Endodermal cell (in vitro differentiated cells): ENCODE measurements around the gene S100A11. TPM values are rescaled to one million over a fixed set of nuclear protein-coding genes. Genes with fewer than 3 reads are reported as not detected.

Experiments used
- DNase-seq: peaks from one replicate; pipeline ENCODE4 v3.0.0-alpha.2; 2017
- H3K27ac ChIP-seq: 2 replicates; pipeline ENCODE4 v1.5.1; 2013; ENCODE audit warnings: mild to moderate bottlenecking, low read depth, low read length, moderate library complexity
- H3K27me3 ChIP-seq: 2 replicates; pipeline ENCODE4 v1.6.1; 2013; ENCODE audit warnings: mild to moderate bottlenecking, low read length, moderate library complexity; ENCODE audit not compliant: insufficient read depth, control insufficient read depth, poor library complexity, severe bottlenecking
- H3K36me3 ChIP-seq: 2 replicates; pipeline ENCODE4 v1.7.0; 2013; ENCODE audit warnings: mild to moderate bottlenecking, low read length, moderate library complexity; ENCODE audit not compliant: control insufficient read depth, insufficient read depth
- H3K4me1 ChIP-seq: one replicate; pipeline ENCODE4 v1.7.0; 2013; ENCODE audit warnings: low read length; ENCODE audit not compliant: control insufficient read depth, insufficient read depth
- H3K4me3 ChIP-seq: 2 replicates; pipeline ENCODE4 v1.5.1; 2013; ENCODE audit warnings: mild to moderate bottlenecking, low read length, moderate library complexity
- H3K9ac ChIP-seq: 2 replicates; pipeline ENCODE4 v1.6.1; 2013; ENCODE audit warnings: mild to moderate bottlenecking, low read length, moderate library complexity; ENCODE audit not compliant: poor library complexity, severe bottlenecking; ENCODE audit errors: extremely low read depth
- H3K9me3 ChIP-seq: 2 replicates; pipeline ENCODE4 v1.6.1; 2013; ENCODE audit warnings: mild to moderate bottlenecking, low read length, moderate library complexity; ENCODE audit not compliant: control insufficient read depth
- H3K27ac Mint-ChIP-seq: 2 replicates; pipeline ENCODE4 v1.8.0; 2020; ENCODE audit warnings: mixed read lengths
- H3K27me3 Mint-ChIP-seq: 2 replicates; pipeline ENCODE4 v1.8.0; 2021; ENCODE audit warnings: mild to moderate bottlenecking, mixed read lengths; ENCODE audit not compliant: insufficient read depth
- H3K36me3 Mint-ChIP-seq: 2 replicates; pipeline ENCODE4 v1.8.0; 2020; ENCODE audit warnings: low read depth, mixed read lengths
- H3K4me1 Mint-ChIP-seq: 2 replicates; pipeline ENCODE4 v1.8.0; 2020; ENCODE audit warnings: mixed read lengths
- H3K4me3 Mint-ChIP-seq: 2 replicates; pipeline ENCODE4 v1.8.0; 2020; ENCODE audit warnings: mild to moderate bottlenecking, moderate library complexity, mixed read lengths
- H3K9me3 Mint-ChIP-seq: 2 replicates; pipeline ENCODE4 v1.8.0; 2020; ENCODE audit warnings: mild to moderate bottlenecking, mixed read lengths
- WGBS, 2 experiments: methylation state at CpG; one replicate each; pipeline versions ENCODE4 v1.1.5 to v1.1.7; 2013; ENCODE audit warnings: missing lambda C conversion rate in 2 of 2, mixed read lengths in 1 of 2; ENCODE audit not compliant: insufficient coverage in 1 of 2, insufficient read length in 1 of 2; 5-methylcytosine and 5-hydroxymethylcytosine counted together
- total RNA-seq, 2 donors: library from RNA; stranded (reverse); fragmentation: NEBNext Ultra II Directional in 1 of 2; extraction: Animal tissue kit (Norgen Biotek cat#: 25700) in 1 of 2; gene quantifications; 2 replicates in 1 of 2; 3 replicates in 1 of 2; pipeline ENCODE4 v1.2.1, GENCODE V29; 2021
- TF ChIP-seq, protein P1 (sequence below): fragments of 200-600 bp; sonication (generic); conservative IDR thresholded peaks from 2 replicates; pipeline ENCODE4 v1.5.0; 2021; ENCODE audit warnings: antibody characterized with exemption, mild to moderate bottlenecking

Gene S100A11
- total RNA-seq, 2 donors from 2014 or later = 163 to 248 TPM

DNA sequence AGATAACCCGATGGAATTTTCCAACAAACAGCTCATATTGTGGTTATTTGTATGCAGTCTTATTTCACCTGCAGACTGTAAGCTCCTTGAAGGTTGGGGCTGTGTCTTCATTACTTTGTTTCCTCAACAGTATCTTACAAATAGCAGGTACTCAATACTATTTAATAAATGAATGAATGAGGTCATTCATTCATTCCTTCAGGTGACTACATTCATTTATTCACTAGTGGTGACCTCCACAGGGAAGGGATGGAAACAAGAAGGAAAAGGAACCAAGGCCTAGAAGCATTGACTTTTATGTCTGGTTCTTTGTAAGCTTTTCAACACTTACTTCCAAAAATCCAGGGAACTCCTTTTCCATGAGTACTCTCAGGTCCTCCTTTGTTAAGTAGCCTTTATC is 51.0 kb downstream of the S100A11 start:
- H3K4me1 ChIP-seq = peaks cover 16% of the 10 kb centered on the region
- Mint-ChIP-seq H3K4me3 (no peak overlapping the region), H3K9me3 (no peaks in the 10 kb centered on the region), H3K36me3 (peaks cover 65% of the 10 kb centered on the region), H3K27ac (no peak overlapping the region), H3K27me3 (peaks cover 46% of the 10 kb centered on the region), H3K4me1 (peaks cover 32% of the 10 kb centered on the region)
- TF ChIP-seq, protein P1, sequence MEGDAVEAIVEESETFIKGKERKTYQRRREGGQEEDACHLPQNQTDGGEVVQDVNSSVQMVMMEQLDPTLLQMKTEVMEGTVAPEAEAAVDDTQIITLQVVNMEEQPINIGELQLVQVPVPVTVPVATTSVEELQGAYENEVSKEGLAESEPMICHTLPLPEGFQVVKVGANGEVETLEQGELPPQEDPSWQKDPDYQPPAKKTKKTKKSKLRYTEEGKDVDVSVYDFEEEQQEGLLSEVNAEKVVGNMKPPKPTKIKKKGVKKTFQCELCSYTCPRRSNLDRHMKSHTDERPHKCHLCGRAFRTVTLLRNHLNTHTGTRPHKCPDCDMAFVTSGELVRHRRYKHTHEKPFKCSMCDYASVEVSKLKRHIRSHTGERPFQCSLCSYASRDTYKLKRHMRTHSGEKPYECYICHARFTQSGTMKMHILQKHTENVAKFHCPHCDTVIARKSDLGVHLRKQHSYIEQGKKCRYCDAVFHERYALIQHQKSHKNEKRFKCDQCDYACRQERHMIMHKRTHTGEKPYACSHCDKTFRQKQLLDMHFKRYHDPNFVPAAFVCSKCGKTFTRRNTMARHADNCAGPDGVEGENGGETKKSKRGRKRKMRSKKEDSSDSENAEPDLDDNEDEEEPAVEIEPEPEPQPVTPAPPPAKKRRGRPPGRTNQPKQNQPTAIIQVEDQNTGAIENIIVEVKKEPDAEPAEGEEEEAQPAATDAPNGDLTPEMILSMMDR = no peak
- H3K27ac ChIP-seq = no peak overlapping the region
- H3K36me3 ChIP-seq = peaks cover 79% of the 10 kb centered on the region
- no peaks in the 10 kb centered on the region for H3K9me3 ChIP-seq
- no peak for DNase-seq
- H3K4me3 ChIP-seq = no peak overlapping the region
- no peak overlapping the region for H3K9ac ChIP-seq
- no peaks in the 10 kb centered on the region for H3K27me3 ChIP-seq
- 100% methylated on average over 1 of the region's 1 CpG; no CpG with 5 or more reads in 1 of the 2 experiments for WGBS, 2 experiments

- DNase-seq = no peak
- TF ChIP-seq, protein P1 = no peak
- no peak overlapping the region for H3K27ac ChIP-seq
- Mint-ChIP-seq H3K27me3 (peaks cover 41% of the 10 kb centered on the region), H3K36me3 (peaks cover 62% of the 10 kb centered on the region), H3K4me3 (no peak overlapping the region), H3K9me3 (no peaks in the 10 kb centered on the region), H3K27ac (no peak overlapping the region), H3K4me1 (peaks cover 34% of the 10 kb centered on the region)
- no peaks in the 10 kb centered on the region for H3K9me3 ChIP-seq
- no peak overlapping the region for H3K4me3 ChIP-seq
- no peaks in the 10 kb centered on the region for H3K27me3 ChIP-seq
- peaks cover 15% of the 10 kb centered on the region for H3K4me1 ChIP-seq
- peaks cover 79% of the 10 kb centered on the region for H3K36me3 ChIP-seq
- H3K9ac ChIP-seq = no peak overlapping the region
- WGBS, 2 experiments = 93 to 100% methylated on average over 1 to 2 of the region's 2 CpGs
Observed at GRCh38 chr1:151985270-151985669, 51.5 kb downstream of the S100A11 start.

DNA sequence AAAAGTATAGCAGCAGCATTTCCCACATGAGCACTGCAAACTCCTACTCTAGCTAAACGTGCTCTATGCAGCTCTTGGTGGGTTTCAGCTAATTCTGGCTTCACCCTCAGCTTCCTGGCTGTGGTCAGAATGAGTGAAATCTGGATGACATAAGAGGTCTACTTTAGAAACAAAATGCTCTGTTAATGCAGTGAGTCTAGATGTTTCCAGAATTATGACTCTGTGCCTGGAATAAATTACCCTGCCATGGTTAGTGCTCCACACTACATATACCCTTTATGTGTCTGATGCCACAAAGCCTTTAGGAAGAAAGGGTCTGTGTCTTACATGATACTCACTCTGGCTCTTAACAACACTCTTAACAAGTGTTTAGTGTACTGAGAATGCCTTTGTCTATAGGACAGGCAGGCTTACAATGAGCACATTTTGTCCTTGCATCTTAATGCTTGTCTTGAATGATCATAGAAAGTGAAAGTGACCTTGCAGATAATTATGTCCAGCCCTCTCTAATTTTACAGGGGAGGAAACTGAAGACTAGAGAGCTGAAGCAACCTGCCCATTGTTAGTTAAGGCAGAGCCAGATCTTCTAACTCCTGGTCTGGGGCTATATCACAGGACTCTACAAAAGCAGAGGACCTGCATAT is 52.4 kb downstream of the S100A11 start:
- peaks cover 34% of the 10 kb centered on the region for H3K4me1 Mint-ChIP-seq
- Histone ChIP-seq H3K27ac (no peak overlapping the region), H3K36me3 (peaks cover 78% of the 10 kb centered on the region), H3K27me3 (no peaks in the 10 kb centered on the region), H3K9me3 (no peaks in the 10 kb centered on the region), H3K4me3 (no peak overlapping the region), H3K9ac (no peak overlapping the region), H3K4me1 (peaks cover 13% of the 10 kb centered on the region)
- WGBS, 2 experiments = 91 to 92% methylated on average over 1 of the region's 1 CpG
- H3K36me3 Mint-ChIP-seq = peaks cover 56% of the 10 kb centered on the region
- H3K27ac Mint-ChIP-seq = no peak overlapping the region
- TF ChIP-seq, protein P1 = no peak
- peaks cover 33% of the 10 kb centered on the region for H3K27me3 Mint-ChIP-seq
- no peak overlapping the region for H3K4me3 Mint-ChIP-seq
- H3K9me3 Mint-ChIP-seq = no peaks in the 10 kb centered on the region
- DNase-seq = no peak

Other genes starting within 250 kb of the S100A11 start
- gene TDRKH, start 246.5 kb downstream of the S100A11 start, total RNA-seq = 10 to 100 TPM; 14.9 to 15.0 TPM
- not detected for gene LINGO4, start 231.6 kb downstream of the S100A11 start, total RNA-seq
- gene RORC, start 205.2 kb downstream of the S100A11 start, total RNA-seq = not detected
- gene C2CD4D, start 197.2 kb downstream of the S100A11 start, total RNA-seq = under 1 TPM; 0.44 to 0.82 TPM
- not detected for gene THEM5, start 183.3 kb downstream of the S100A11 start, total RNA-seq
- gene THEM4, start 127.5 kb downstream of the S100A11 start, total RNA-seq = 10 to 100 TPM; 12.2 to 14.3 TPM
- gene S100A10, start 43.1 kb downstream of the S100A11 start, total RNA-seq = 100 to 1,000 TPM; 352 to 880 TPM
- gene TCHHL1, start 52.1 kb upstream of the S100A11 start, total RNA-seq = not detected
- under 1 TPM; 0.09 TPM for gene TCHH, start 78.4 kb upstream of the S100A11 start, total RNA-seq
- not detected for gene RPTN, start 122.2 kb upstream of the S100A11 start, total RNA-seq
- gene HRNR, start 187.2 kb upstream of the S100A11 start, total RNA-seq = not detected